Camera-type eye (tissue), 1 donor: ENCODE data around the gene OR51T1. TPM values are rescaled to one million over a fixed set of nuclear protein-coding genes. Genes with fewer than 3 reads are reported as not detected.

Source experiments
- total RNA-seq: library from RNA; depleted of rRNA; stranded (reverse); fragments of >200 nt; gene quantifications from one replicate; pipeline ENCODE4 v1.2.3, GENCODE V29; 2014

Gene OR51T1, protein sequence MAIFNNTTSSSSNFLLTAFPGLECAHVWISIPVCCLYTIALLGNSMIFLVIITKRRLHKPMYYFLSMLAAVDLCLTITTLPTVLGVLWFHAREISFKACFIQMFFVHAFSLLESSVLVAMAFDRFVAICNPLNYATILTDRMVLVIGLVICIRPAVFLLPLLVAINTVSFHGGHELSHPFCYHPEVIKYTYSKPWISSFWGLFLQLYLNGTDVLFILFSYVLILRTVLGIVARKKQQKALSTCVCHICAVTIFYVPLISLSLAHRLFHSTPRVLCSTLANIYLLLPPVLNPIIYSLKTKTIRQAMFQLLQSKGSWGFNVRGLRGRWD
- total RNA-seq: not detected

DNA sequence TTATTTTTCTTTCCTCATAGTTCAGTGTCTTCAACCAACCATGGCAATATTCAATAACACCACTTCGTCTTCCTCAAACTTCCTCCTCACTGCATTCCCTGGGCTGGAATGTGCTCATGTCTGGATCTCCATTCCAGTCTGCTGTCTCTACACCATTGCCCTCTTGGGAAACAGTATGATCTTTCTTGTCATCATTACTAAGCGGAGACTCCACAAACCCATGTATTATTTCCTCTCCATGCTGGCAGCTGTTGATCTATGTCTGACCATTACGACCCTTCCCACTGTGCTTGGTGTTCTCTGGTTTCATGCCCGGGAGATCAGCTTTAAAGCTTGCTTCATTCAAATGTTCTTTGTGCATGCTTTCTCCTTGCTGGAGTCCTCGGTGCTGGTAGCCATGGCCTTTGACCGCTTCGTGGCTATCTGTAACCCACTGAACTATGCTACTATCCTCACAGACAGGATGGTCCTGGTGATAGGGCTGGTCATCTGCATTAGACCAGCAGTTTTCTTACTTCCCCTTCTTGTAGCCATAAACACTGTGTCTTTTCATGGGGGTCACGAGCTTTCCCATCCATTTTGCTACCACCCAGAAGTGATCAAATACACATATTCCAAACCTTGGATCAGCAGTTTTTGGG lies at the start of gene OR51T1:
Gene OR51T1, plus strand, starts transcription at position 41 of the 641 bp plus-strand sequence. Its CDS starts 0 bp downstream, at position 41.

DNA sequence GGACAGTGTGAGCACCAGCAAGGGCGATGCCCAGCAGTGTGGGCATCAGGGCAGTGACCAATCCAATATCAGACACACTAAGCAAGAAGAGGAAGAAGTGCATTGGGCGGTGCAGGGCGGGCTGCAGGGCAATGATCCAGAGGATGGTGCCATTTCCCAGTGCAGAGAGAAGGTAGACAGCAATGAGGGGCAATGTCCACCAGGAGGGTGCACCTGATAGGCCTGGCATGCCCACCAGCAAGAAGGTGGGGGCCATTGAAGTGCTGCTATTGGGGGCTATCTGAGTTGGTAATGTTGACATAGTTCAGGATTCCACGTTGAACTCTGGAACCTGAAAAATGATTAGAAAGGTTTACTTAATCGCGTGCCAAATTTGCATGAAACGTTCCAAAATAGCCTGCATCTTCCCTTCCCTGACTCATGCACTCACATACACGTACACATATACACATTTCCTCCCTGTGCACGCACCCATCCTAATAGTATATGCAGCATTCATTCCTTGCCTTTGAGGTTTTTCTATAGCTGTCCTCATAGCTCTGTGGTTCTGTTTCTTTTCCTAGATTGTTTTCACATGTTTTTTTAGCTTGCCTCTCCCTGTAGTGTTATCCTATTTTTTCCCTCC lies 32.7 kb upstream of the OR51T1 start, which contains the start of gene OR51S1:
Gene OR51S1, minus strand, starts transcription at position 301 of the 625 bp plus-strand sequence. Its CDS starts 0 bp downstream, at position 301.

DNA sequence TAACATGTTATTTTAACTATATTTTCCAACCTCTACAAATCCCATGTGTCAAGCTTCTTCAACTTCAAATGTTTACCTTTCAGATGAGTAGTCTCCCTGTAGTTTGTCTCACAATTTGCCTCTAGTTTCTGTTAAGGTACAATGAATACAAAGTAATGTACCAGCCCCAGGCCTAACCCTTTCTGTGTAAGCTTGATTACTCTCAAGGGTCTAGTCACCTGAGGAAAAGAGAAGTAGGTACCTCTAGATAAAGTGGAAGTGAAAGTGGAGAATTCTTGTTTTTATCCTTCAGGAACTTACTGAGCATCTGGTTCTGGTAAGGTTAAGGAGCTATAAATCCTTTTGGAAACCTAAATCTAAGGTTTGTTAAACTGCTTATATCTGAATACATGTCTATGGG lies 21.8 kb downstream of the OR51T1 start, which contains the start of gene OR51A7:
Gene OR51A7, plus strand, starts transcription at position 300 of the 400 bp plus-strand sequence. CDS start 3,587 bp downstream, outside the sequence.

DNA sequence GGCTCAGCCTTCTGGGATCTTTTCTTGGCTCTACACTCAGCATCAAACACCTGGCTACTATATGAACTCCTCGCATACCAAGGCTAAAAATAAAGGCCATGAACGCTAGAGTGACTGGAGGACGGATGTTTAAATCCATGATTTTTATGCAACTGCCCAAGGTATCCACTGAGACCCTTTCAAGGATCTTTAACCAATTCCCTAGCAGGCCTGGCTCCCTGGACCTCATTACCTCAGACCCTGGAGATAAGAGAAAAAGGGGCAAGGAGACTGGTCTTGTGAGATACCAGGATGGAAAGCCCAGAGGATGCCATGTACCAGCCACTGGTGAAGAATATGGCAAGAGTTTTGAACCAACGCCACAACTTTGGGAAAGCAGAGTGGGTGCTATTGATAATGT lies 37.5 kb downstream of the OR51T1 start, which contains the start of gene OR51G2:
Gene OR51G2, minus strand, starts transcription at position 101 of the 400 bp plus-strand sequence. CDS start 3,687 bp downstream, outside the sequence.

DNA sequence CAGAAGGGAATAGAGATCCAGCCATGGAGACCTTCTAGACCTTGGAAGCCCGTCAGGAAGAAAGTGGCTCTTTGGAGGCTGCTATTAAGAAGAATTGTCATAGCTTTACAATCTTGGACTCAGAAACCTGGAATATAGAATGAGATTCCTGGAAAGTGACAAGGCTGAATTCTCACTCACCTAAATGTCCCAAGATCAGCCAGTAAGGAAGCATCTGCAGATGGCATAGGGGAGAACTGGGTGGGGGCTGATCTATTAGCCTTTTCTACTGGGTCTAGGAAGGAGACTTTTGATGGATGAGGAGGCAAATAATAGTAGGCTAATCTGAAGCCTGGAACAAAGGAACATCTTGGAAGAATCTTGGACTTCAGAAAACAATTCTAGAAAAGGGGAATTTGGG lies 42.5 kb downstream of the OR51T1 start, which contains the start of gene OR51G1:
Gene OR51G1, minus strand, starts transcription at position 101 of the 400 bp plus-strand sequence. Its CDS starts 0 bp downstream, at position 101.

Other genes with a start within 250 kb of the OR51T1 start
- not detected for gene OR51D1, start 244.4 kb upstream of the OR51T1 start, total RNA-seq
- gene OR51E1, start 237.9 kb upstream of the OR51T1 start, total RNA-seq: 1.2 TPM
- 2.1 TPM for gene OR51E2, start 184.0 kb upstream of the OR51T1 start, total RNA-seq
- not detected for gene MMP26, start 177.1 kb upstream of the OR51T1 start, total RNA-seq
- gene OR51F1, start 112.0 kb upstream of the OR51T1 start, total RNA-seq: not detected
- gene OR52R1, start 77.5 kb upstream of the OR51T1 start, total RNA-seq: not detected
- not detected for gene OR51F2, start 60.6 kb upstream of the OR51T1 start, total RNA-seq
- gene OR51S1, start 32.7 kb upstream of the OR51T1 start, total RNA-seq: not detected
- gene OR51A7, start 21.9 kb downstream of the OR51T1 start, total RNA-seq: not detected
- not detected for gene OR51G2, start 37.5 kb downstream of the OR51T1 start, total RNA-seq
- not detected for gene OR51G1, start 42.4 kb downstream of the OR51T1 start, total RNA-seq
- not detected for gene OR51A4, start 65.7 kb downstream of the OR51T1 start, total RNA-seq
- not detected for gene OR51A2, start 73.8 kb downstream of the OR51T1 start, total RNA-seq
- not detected for gene OR51L1, start 113.0 kb downstream of the OR51T1 start, total RNA-seq
- not detected for gene OR52J3, start 164.6 kb downstream of the OR51T1 start, total RNA-seq
- gene OR52E2, start 177.7 kb downstream of the OR51T1 start, total RNA-seq: not detected
- gene OR52E1, start 187.7 kb downstream of the OR51T1 start, total RNA-seq: 0.60 TPM